ENCODE results near the gene XIRP1.

The XIRP1 gene

GRCh38 chr3:39143051-39143885, 49.1 kb downstream of the XIRP1 start:
- DNase-seq (ENCODE audit: low read depth in 3 of 3), result no peak

GRCh38 chr3:39142067-39142466, 50.3 kb downstream of the XIRP1 start:
- no peak for DNase-seq (ENCODE audit: low read depth in 3 of 3)

DNA sequence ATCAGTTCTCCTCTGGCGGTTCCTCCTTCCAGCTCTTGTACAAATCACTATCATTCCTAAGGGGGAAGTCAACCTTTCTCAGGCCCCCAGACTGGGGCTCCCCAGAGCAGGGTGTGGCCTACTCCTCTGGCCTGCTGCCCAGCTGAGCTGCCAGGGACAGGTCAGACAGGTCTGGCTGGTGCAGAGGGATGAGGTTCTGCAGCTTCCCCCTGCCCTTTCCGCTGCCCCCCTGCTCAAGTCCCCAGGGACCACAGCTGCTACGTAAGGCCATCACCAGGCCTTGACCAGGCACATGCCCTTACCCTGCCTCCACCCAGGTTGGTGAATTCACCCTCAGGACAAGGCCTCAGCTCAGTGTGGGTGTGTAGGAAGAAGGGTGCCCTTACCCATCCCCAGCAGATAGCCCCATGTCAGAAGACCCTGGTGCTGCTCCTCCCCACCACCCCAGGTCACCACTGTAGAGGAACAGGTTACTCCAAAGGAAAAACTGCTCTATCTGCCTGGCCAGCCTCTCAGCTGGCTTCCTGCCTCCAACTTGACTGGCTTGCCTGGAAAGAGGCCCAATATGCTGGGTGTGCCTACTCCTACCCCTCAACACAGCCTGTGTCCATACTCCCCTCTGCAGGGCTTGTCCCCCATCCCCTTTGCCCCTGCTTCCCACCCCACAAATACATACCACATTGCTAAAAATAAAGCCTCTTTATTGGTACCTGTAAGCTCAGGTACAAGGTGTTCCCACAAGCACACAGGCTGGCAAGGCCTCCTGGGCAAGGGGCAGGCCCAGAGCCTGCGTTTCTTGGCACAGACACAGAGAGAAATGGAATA, 51.0 kb downstream of the XIRP1 start:
- no peak for DNase-seq (ENCODE audit: low read depth in 3 of 3)

DNA sequence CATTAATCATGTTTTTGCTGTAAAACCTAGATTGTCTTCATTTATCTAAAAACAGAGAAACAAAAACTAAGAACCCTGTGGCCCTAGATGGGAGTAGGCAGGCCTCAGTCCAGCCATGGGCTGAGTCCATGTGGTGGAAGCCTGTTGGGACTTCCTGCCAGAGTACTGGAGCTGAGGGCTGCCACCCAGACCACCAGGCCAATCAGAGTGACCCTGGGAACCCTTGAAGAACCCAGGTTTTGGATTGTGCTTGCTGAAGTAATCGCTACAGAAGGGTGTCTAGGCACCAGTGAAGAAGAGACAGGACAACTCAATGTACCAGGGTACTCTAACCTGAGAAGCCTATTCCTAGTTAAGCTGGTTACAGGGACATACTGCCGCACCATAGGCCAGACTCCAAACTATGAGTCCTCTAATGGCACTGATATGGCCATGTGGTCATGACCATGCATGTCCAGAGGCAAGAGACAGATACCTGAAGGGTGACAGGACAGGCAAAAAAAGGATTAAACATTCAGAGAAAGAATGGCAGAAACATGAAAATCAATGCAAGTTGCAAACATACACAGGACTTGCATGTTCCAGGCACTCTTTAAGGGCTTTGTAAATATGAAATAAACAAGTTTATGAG, 51.9 kb downstream of the XIRP1 start:
- DNase-seq (ENCODE audit: low read depth in 3 of 3), result no peak

DNA sequence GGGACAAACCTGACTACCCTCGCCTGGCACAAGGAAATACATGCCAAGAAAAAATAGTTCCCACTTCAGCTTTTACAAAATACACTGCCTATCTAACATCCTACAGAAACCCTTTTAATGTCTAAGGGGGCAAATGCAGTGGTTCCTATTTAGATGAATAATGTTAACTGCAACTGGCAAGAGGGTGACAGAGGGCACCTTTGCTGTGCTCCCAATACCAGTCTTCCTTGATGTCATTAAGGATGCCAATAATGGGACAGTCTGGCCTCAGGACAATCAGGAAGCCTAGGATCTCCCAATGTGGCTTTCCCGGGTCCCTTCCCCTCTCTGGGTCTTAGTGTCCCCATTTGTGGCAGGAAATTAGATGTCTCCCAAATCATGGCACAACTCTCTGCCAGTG, 53.0 kb downstream of the XIRP1 start:
- DNase-seq (ENCODE audit: low read depth in 3 of 3), result no peak

GRCh38 chr3:39138804-39139415, 53.5 kb downstream of the XIRP1 start:
- DNase-seq (ENCODE audit: low read depth in 3 of 3), result no peak

DNA sequence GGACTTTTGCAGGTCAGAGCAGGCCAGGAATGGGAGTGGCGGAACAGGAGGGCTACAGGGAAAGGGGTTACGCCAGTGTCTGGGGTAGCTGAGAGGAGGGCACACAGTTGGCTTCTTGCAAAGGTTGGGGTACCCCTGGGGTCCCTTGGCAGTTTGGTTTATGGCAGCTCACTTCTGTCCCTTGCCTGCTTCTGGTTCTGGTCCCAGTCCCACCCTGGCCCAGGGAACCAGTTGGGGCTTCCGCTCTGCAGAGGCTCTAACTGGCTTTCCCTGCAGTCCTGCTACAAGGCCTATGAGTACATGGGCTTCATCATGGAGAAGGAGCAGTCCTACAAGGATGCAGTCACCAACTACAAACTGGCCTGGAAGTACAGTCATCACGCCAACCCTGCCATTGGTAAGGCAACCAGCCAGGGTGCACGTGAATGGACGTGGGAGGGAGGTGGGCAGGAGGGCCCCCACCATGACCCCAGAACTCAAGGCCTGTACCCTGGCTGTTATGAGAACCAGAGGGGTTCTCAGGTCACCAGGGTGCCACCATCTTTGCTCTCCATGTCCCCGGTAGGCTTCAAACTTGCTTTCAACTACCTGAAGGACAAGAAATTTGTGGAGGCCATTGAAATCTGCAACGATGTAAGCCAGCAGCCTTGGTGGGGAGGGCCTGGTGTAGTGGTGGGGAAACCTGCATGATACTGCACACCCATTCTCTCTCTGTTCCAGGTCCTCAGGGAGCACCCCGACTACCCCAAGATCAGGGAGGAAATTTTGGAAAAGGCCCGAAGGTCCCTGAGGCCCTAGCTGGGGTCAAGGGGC, 54.2 kb downstream of the XIRP1 start:
- DNase-seq (ENCODE audit: low read depth in 3 of 3), result no peak

- DNase-seq (ENCODE audit: low read depth in 3 of 3), result no peak
Measured at GRCh38 chr3:39137435-39137936, 54.9 kb downstream of the XIRP1 start.

- no peak for DNase-seq (ENCODE audit: low read depth in 3 of 3)
Measured at GRCh38 chr3:39136533-39137434, 55.6 kb downstream of the XIRP1 start.

GRCh38 chr3:39135170-39135805, 57.1 kb downstream of the XIRP1 start:
- no peak for DNase-seq (ENCODE audit: low read depth in 3 of 3)

GRCh38 chr3:39134305-39134704, 58.1 kb downstream of the XIRP1 start:
- DNase-seq (ENCODE audit: low read depth in 3 of 3), result no peak

DNA sequence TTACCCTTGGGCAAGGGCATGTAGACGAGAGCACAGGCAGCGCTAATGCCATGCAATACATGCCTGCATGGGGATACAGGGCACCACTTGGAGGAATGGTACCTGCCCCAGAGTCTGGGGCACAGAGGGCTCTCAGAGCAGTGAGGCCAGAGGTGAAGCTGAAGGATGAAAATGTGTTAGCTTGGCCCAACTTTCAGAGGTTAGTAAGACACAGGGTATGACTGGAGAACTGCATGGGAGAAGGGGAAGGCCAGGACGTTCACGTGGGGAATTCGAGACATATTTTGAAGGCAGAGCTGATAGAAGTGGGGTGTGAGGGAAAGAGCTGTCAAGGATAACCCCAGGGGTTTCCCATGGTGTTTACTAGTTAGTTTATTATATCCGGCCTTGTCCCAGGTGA, 58.6 kb downstream of the XIRP1 start:
- DNase-seq (ENCODE audit: low read depth in 3 of 3), result no peak
